Measurements from ENCODE around the gene DDIAS. TPM values are rescaled to one million over a fixed set of nuclear protein-coding genes. Genes with fewer than 3 reads are reported as not detected.

The DDIAS gene
- total RNA-seq, 1 donor from 2014 or later = 0.58 TPM

DNA sequence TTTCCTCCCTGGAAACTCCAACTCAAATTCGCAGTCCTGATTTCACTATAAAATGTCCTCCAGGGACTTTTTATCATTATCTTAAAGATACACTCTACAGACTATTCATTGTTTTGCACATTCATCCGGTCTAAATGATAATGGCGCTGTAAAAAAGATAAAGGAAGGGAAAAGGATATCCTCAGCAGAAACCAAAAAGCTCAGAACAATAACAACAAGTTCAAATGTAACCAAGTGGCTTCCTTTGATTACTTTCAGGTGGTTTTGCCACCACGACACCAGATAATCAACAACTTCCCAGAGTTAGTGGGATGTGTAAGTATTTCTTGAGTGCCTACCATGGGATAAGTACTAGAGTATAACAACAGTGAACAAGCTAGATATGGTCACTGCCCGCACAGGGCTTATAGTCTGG is 27.6 kb upstream of the DDIAS start:
- Histone ChIP-seq H3K4me1 (peaks cover 33% of the 10 kb centered on the region), H3K27ac (replicated peaks) (peak overlapping the region; percentile 13), H3K36me3 (no peaks in the 10 kb centered on the region), H3K9me3 (replicated peaks) (peaks cover 4% of the 10 kb centered on the region), H3K4me3 (no peak overlapping the region), H3K27me3 (ENCODE audit: low read depth) (no peaks in the 10 kb centered on the region)
- no peak for DNase-seq
- TF ChIP-seq, protein P1, sequence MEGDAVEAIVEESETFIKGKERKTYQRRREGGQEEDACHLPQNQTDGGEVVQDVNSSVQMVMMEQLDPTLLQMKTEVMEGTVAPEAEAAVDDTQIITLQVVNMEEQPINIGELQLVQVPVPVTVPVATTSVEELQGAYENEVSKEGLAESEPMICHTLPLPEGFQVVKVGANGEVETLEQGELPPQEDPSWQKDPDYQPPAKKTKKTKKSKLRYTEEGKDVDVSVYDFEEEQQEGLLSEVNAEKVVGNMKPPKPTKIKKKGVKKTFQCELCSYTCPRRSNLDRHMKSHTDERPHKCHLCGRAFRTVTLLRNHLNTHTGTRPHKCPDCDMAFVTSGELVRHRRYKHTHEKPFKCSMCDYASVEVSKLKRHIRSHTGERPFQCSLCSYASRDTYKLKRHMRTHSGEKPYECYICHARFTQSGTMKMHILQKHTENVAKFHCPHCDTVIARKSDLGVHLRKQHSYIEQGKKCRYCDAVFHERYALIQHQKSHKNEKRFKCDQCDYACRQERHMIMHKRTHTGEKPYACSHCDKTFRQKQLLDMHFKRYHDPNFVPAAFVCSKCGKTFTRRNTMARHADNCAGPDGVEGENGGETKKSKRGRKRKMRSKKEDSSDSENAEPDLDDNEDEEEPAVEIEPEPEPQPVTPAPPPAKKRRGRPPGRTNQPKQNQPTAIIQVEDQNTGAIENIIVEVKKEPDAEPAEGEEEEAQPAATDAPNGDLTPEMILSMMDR (IDR thresholded peaks at IDR 0.05; ENCODE audit: borderline replicate concordance) = no peak
- intact Hi-C loops (cut with micrococcal nuclease) = no loop called here

DNA sequence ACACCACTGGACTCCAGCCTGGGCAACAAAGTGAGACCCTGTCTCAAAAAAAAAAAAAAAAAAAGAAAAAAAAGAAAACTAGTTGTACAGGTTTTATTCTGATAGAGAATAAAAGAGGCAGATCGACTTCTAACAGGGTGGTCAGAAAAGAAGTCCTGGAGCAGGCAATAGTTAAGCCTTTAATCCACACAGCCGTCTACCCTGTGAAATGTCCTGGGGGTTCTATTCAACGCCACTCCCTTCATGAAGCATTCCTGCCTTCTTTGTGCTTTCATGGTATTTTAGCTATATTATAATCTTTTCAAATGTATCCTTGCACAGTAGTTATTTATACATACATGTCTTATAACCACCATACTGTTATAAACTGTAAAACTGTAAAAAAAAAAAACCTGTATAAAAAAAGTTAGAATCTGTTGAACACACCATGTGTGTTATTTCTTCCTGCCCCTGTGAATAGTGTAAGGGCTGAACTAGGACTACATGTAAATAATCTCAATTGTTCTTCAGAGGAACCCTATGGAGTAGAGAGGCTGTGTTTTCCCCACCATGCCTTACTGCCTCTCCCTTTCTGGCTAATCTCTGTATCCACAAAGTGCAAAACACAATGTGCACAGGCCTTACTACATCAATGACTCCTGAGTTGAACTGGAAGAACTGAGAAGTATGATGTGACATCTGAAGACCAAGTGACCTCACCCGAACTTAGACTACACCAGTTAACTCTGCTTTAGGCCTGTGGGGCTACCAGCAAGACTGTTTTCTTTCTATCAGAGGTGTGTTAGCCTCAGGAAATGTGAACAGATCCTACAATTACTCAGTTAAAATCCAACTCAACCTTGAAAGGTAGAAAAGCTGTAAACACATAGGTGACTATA is 26.7 kb upstream of the DDIAS start:
- intact Hi-C loops (cut with micrococcal nuclease) = no loop called here

DNA sequence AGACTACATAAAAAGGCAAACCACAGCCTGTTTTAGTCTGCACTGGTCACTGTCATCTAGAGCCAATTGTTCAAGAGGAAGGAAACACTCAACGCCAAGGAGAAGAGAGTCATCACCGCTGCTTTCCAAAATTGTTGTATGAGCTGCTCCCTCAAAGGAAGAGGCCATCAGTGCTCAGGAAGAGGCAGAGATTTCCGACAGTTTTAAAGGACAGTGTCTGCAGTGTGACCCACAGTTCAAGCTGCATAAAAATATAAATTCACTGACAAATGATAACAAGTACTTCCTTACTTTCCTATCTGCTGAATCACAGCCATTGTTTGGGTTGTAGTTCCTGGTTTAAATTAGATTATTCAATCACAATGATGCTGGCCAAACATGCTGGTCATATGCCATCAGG is 17.7 kb upstream of the DDIAS start:
- TF ChIP-seq, protein P1 (IDR thresholded peaks at IDR 0.05; ENCODE audit: borderline replicate concordance) = no peak
- Histone ChIP-seq H3K9me3 (replicated peaks) (peaks cover 7% of the 10 kb centered on the region), H3K36me3 (peaks cover 15% of the 10 kb centered on the region), H3K4me1 (peaks cover 34% of the 10 kb centered on the region), H3K4me3 (no peak overlapping the region), H3K27me3 (ENCODE audit: low read depth) (no peaks in the 10 kb centered on the region), H3K27ac (replicated peaks) (peak overlapping the region; percentile 72)
- intact Hi-C loops (cut with micrococcal nuclease) = no loop called here
- no peak for DNase-seq

More for the DNA sequence above, 26.7 kb upstream of the DDIAS start:
- Histone ChIP-seq H3K27me3 (ENCODE audit: low read depth) (no peaks in the 10 kb centered on the region), H3K4me3 (no peak overlapping the region), H3K36me3 (peaks cover 8% of the 10 kb centered on the region), H3K9me3 (replicated peaks) (peaks cover 4% of the 10 kb centered on the region), H3K27ac (replicated peaks) (peak overlapping the region; percentile 13), H3K4me1 (peaks cover 25% of the 10 kb centered on the region)
- TF ChIP-seq, protein P1 (IDR thresholded peaks at IDR 0.05; ENCODE audit: borderline replicate concordance) = no peak
- no peak for DNase-seq

DNA sequence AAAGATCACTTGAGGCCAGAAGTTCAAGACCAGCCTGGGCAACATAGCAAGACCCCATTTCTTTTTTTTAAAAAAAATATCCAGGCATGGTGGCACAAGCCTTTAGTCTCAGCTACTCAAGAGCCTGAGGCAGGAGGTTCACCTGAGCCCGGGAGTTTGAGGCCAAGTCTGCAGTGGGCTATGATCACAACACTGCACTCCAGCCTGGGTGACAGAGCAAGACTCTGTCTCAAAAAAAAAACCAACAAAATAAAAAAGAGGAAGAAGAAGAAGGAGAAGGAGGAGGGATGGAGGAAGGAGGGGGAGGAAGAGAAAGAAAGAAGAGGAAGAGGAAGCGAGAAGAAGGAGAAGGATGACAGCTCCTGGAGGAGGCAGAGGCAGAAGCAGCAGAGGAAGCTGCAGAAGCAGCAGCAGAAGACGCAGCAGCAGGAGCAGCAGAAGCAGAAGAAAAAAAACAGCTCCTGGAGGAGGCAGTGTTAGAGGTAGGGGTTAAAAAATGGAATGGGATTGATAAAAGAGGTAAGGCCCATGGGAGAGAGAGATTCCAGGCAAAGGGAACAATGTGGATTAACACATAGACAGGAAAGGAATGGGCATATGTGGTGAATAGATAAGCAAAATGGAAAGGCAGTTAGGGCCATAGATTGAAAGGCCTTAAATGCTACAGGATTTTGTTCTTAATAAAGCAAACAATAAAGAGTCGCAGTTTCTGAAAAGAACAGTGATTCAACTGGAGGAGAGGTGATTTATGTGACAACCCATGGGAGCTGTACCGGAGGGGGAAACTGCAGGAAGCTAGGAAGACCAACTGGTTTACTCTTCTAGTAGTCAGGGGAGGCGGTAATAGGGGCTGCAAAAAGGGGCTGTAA is 12.2 kb upstream of the DDIAS start:
- TF ChIP-seq, protein P1 (IDR thresholded peaks at IDR 0.05; ENCODE audit: borderline replicate concordance) = no peak
- Histone ChIP-seq H3K27ac (replicated peaks) (peak overlapping the region; percentile 42), H3K9me3 (replicated peaks) (no peaks in the 10 kb centered on the region), H3K4me1 (peaks cover 49% of the 10 kb centered on the region), H3K27me3 (ENCODE audit: low read depth) (no peaks in the 10 kb centered on the region), H3K36me3 (no peaks in the 10 kb centered on the region), H3K4me3 (peak overlapping the region; percentile 37)
- DNase-seq = no peak
- intact Hi-C loops (cut with micrococcal nuclease) = no loop called here

DNA sequence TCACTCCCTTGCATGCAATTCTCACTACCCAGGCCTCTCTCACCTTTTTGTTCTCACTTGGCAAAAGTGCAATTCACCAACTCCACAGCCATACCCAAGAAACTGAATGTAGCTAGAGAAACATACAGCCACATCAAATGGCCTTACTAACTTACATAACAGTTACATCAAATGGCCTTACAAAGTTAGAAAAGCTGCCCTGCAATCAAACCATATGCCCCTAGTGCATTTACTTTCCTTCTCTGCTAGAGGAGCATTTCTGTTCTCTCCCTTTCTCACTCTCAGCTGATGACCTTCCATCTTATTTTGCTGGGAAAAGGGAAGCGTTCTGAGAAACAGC is 11.6 kb upstream of the DDIAS start:
- no peaks in the 10 kb centered on the region for H3K27me3 ChIP-seq (ENCODE audit: low read depth)
- H3K4me3 ChIP-seq = peak overlapping the region; percentile 37
- H3K9me3 ChIP-seq (replicated peaks) = no peaks in the 10 kb centered on the region
- DNase-seq = no peak
- intact Hi-C loops (cut with micrococcal nuclease) = no loop called here
- no peaks in the 10 kb centered on the region for H3K36me3 ChIP-seq
- TF ChIP-seq, protein P1 (IDR thresholded peaks at IDR 0.05; ENCODE audit: borderline replicate concordance) = no peak
- H3K27ac ChIP-seq (replicated peaks) = peak overlapping the region; percentile 42
- H3K4me1 ChIP-seq = peaks cover 47% of the 10 kb centered on the region

Measured in left ventricle myocardium inferior (tissue), 1 donor.